ENCODE measurements around the gene CDK5RAP3.

DNA sequence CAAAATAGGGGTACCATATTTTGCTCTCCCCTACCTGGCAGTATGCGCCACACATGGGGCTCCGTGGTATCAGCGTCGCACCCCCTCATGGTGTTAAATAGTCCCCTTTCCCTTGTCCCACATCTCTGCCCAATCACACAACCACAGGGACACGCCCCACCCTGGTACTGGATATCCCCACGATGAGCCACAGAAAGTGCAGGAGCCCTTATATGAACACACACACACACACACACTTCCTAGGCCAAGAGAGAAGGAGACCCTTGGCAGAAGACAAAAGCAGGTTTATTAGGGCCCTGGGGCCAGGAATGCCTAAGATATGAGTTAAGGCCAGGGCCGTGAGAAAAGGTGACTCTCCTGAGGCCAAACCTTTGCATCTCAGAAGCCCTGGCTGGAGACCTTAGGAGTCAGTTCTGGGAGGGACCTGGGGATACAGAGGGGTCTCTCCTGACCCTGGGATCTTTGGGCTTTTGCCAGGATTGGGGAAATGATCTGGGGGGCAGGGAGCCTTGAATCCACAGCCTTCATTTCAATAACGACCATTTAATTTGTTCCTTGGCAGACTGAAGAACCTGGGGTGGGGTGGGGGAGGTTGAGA is 55.1 kb downstream of the CDK5RAP3 start:
- TF ChIP-seq ZBTB33 (IDR thresholded peaks at IDR 0.05; ENCODE audit: borderline replicate concordance, low read depth) (no peak), GABPA (IDR thresholded peaks at IDR 0.05; ENCODE audit: low read depth) (no peak), CTCF (IDR thresholded peaks at IDR 0.05) (no peak)

All from SK-N-SH (cell line).